Ovary (tissue), 9 donors: Measurements from ENCODE around the gene YBX1. TPM values are rescaled to one million over a fixed set of nuclear protein-coding genes. Genes with fewer than 3 reads are reported as not detected.

Experiments used
- DNase-seq, 5 donors: peaks; one replicate each; pipeline ENCODE4 v3.0.0-alpha.2; 2019 to 2020
- H3K27ac ChIP-seq, 2 donors: fragments of 200-600 bp; one replicate each; pipeline versions ENCODE4 v1.5.1 to v1.8.0; 2019 to 2022
- H3K27me3 ChIP-seq: fragments of 200-600 bp; one replicate; pipeline ENCODE4 v1.8.0; 2022
- H3K36me3 ChIP-seq: fragments of 200-600 bp; sonication (generic); one replicate; pipeline ENCODE4 v1.5.1; 2019
- H3K4me1 ChIP-seq: one replicate; pipeline ENCODE4 v1.8.1; 2013; ENCODE audit warnings: mild to moderate bottlenecking, moderate library complexity; ENCODE audit not compliant: insufficient read depth
- H3K4me3 ChIP-seq: fragments of 200-600 bp; sonication (generic); one replicate; pipeline ENCODE4 v1.5.1; 2017
- H3K9me3 ChIP-seq, 2 donors: fragments of 200-600 bp in 1 of 2; sonication (generic) in 1 of 2; one replicate each; pipeline versions ENCODE4 v1.5.1 to v1.8.1; 2013 to 2019; ENCODE audit warnings: mild to moderate bottlenecking in 1 of 2, moderate library complexity in 1 of 2
- CTCF ChIP-seq, 3 donors: fragments of 450-650 bp in 2 of 3; fragments of 200-600 bp in 1 of 3; IDR thresholded peaks; one replicate each; pipeline versions ENCODE4 v1.5.1 to v1.8.0; 2016 to 2022; ENCODE audit warnings: antibody characterized with exemption in 3 of 3, mild to moderate bottlenecking in 1 of 3
- EP300 ChIP-seq: sonication (generic); formaldehyde crosslinking; IDR thresholded peaks from one replicate; pipeline ENCODE4 v1.6.1; 2017; ENCODE audit warnings: antibody characterized with exemption
- POLR2A ChIP-seq: fragments of 450-650 bp; IDR thresholded peaks from one replicate; pipeline ENCODE4 v1.6.1; 2017; ENCODE audit warnings: antibody characterized with exemption, mild to moderate bottlenecking, moderate library complexity
- WGBS, 3 donors: extraction: QIAGEN DNeasy Blood & Tissue Kit in 1 of 3; methylation state at CpG; one replicate each; pipeline versions ENCODE4 v1.1.5 to v1.1.7; 2013 to 2017; 5-methylcytosine and 5-hydroxymethylcytosine counted together
- intact Hi-C, 4 donors: fragments of 100-400 bp; cut with DNase I; formaldehyde crosslinking; loops; one replicate each; pipeline versions ENCODE4 v1.11.0 to v1.15.1; 2022 to 2023
- polyA plus RNA-seq, 2 donors: library from polyadenylated mRNA; stranded (reverse); fragments of 200-250 nt in 1 of 2; fragments of 350-450 nt in 1 of 2; fragmentation: Illumina TruSeq in 1 of 2; extraction: RNeasy Lipid Tissue Mini Kit (QIAGEN cat#74804) in 1 of 2; gene quantifications; one replicate each; pipeline ENCODE4 v1.2.3, GENCODE V29; 2013 to 2014
- total RNA-seq, 7 donors: library from RNA; depleted of rRNA in 2 of 7; stranded (reverse); fragments of >200 nt in 2 of 7; fragmentation: NEBNext Ultra II Directional in 3 of 7; extraction: Animal tissue kit (Norgen Biotek cat#: 25700) in 3 of 7; gene quantifications; one replicate each; pipeline versions ENCODE4 v1.1.0 to v1.2.4, GENCODE V29; 2016 to 2023
- donor health status: DM: no; HTN: no; CAD: no; lungs with moderate emphysema.
- donor health status: DM: no; HTN: no; CAD: no.
- donor health status: Bipolar disorder and iron deficiency.
- donor health status: DM: yes; HTN: yes; CAD: no.
- donor health status: DM: no; HTN: no; CAD: no.
- donor health status: DM: yes; HTN: yes; CAD: no.

The YBX1 gene
- total and polyA plus RNA-seq, 9 donors = 196 to 909 (median 381) TPM

GRCh38 chr1:42735056-42735455 lies 52.8 kb downstream of the YBX1 start:
- no peaks in the 10 kb centered on the region for H3K36me3 ChIP-seq
- intact Hi-C loops = no loop called here
- no peaks in the 10 kb centered on the region for H3K4me1 ChIP-seq
- no peaks in the 10 kb centered on the region for H3K27me3 ChIP-seq
- 68 to 82% (median 72%) methylated on average over 11 of the region's 11 CpGs for whole genome bisulfite sequencing, 3 donors
- DNase-seq = no peak
- no peak overlapping the region for H3K4me3 ChIP-seq
- H3K27ac ChIP-seq = no peak overlapping the region
- no peak for TF ChIP-seq EP300
- TF ChIP-seq POLR2A = no peak
- TF ChIP-seq CTCF (IDR thresholded peaks at IDR 0.05) = no peak
- H3K9me3 ChIP-seq = no peaks in the 10 kb centered on the region

GRCh38 chr1:42735477-42736105 lies 53.4 kb downstream of the YBX1 start:
- Histone ChIP-seq H3K4me1 (no peaks in the 10 kb centered on the region), H3K4me3 (no peak overlapping the region), H3K27ac (no peak overlapping the region), H3K27me3 (no peaks in the 10 kb centered on the region), H3K9me3 (no peaks in the 10 kb centered on the region), H3K36me3 (no peaks in the 10 kb centered on the region)
- intact Hi-C loops = no loop called here
- WGBS, 3 donors = 73 to 88% (median 78%) methylated on average over 13 to 14 of the region's 14 CpGs
- no peak for DNase-seq
- TF ChIP-seq EP300 (no peak), CTCF (IDR thresholded peaks at IDR 0.05) (no peak), POLR2A (no peak)

- intact Hi-C loops = no loop called here
- Histone ChIP-seq H3K9me3 (no peaks in the 10 kb centered on the region), H3K27me3 (no peaks in the 10 kb centered on the region), H3K36me3 (no peaks in the 10 kb centered on the region), H3K27ac (no peak overlapping the region), H3K4me1 (no peaks in the 10 kb centered on the region), H3K4me3 (no peak overlapping the region)
- WGBS, 3 donors = 58 to 71% (median 61%) methylated on average over 4 of the region's 4 CpGs
- TF ChIP-seq EP300 = no peak
- no peak for TF ChIP-seq CTCF (IDR thresholded peaks at IDR 0.05)
- TF ChIP-seq POLR2A = no peak
- no peak for DNase-seq
These were observed 53.9 kb downstream of the YBX1 start for GRCh38 chr1:42736152-42736551.

DNA sequence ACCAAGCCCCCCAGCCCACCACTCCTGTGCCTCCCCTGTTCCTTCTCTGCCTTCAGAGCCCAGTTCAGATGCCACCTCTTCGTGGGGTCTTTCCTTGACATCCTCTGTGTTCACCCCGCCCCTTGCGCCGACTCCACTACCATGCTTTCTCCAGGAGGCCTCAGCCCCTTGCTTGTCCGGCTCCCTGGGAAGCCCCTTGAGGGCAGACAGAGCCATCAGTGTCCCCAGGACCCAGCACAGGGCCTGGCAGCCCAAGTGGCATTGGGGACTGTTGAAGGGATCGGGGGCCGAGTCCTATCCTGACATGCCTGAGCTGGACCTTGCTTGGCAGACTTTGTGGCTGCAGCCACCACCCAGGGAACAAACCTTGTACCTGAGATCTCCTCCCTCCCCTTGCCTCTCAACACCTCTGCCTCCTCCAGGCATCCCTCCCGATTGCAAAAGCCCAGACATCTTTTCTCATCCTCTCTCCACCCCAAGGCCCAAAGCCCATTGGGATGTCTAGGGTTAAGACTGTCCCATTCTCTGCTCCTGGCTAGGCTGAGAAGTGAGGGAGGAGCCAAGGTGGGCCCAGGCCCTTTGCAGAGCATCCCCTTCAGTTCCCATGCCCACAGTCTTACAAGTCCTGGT lies 54.5 kb downstream of the YBX1 start:
- no peaks in the 10 kb centered on the region for H3K36me3 ChIP-seq
- H3K27me3 ChIP-seq = no peaks in the 10 kb centered on the region
- DNase-seq = no peak
- 83 to 96% (median 84%) methylated on average over 8 of the region's 8 CpGs for WGBS, 3 donors
- intact Hi-C loops = no loop called here
- no peak overlapping the region for H3K27ac ChIP-seq
- TF ChIP-seq CTCF (IDR thresholded peaks at IDR 0.05) = no peak
- no peaks in the 10 kb centered on the region for H3K4me1 ChIP-seq
- no peak overlapping the region for H3K4me3 ChIP-seq
- no peaks in the 10 kb centered on the region for H3K9me3 ChIP-seq
